ENCODE data around the gene TUBA8. TPM values are rescaled to one million over a fixed set of nuclear protein-coding genes. Genes with fewer than 3 reads are reported as not detected.

The TUBA8 gene
- total and polyA plus RNA-seq, 2 donors (not counting 3 experiments of a cell fraction or from before 2014, with no cell fraction given), result 6.9 to 8.9 TPM

- no peaks in the 10 kb centered on the region for H3K79me2 ChIP-seq (ENCODE audit: control insufficient read depth, insufficient read depth, low read length)
- no peak overlapping the region for H2AFZ ChIP-seq (ENCODE audit: low read depth, low read length)
- BruUV-seq (replicated peaks), result no TSS peak
- H3K9ac ChIP-seq (replicated peaks; ENCODE audit: extremely low read depth, insufficient read depth, low read length), result no peak overlapping the region
- no peaks in the 10 kb centered on the region for H3K9me1 ChIP-seq (replicated peaks; ENCODE audit: control insufficient read depth, extremely low read depth, insufficient read depth, low read length)
- FAIRE-seq, result no peak
- intact Hi-C loops (cut with micrococcal nuclease) (no loop called here), dilution Hi-C loops (cut with MboI; ENCODE audit: extremely low pct_ligation_motif_present, low sequenced_read_pairs) (no loop called here)
- H3K4me3 ChIP-seq (replicated peaks in 1 of 3; ENCODE audit: insufficient read depth in 1 of 3, low read depth in 1 of 3, low read length in 3 of 3), result no peak overlapping the region
- no peak for DNase-seq (ENCODE audit: low read depth, low spot score)
- H3K36me3 ChIP-seq (ENCODE audit: control insufficient read depth in 2 of 2, extremely low read depth in 1 of 2, insufficient read depth in 2 of 2, low read length in 2 of 2), result no peaks in the 10 kb centered on the region
- no peaks in the 10 kb centered on the region for H3K9me3 ChIP-seq (replicated peaks; ENCODE audit: control insufficient read depth, insufficient read depth, low read length)
- no peak overlapping the region for H3K27ac ChIP-seq (ENCODE audit: insufficient read depth, low read depth, low read length)
- no peak for TF ChIP-seq POLR2A (IDR thresholded peaks at IDR 0.05; ENCODE audit: low read depth, low read length)
- TF ChIP-seq, protein P1, sequence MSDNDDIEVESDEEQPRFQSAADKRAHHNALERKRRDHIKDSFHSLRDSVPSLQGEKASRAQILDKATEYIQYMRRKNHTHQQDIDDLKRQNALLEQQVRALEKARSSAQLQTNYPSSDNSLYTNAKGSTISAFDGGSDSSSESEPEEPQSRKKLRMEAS (IDR thresholded peaks at IDR 0.05; ENCODE audit: insufficient read depth, insufficient read length), result no peak
- no peak for TF ChIP-seq POLR2AphosphoS5 (IDR thresholded peaks at IDR 0.05; ENCODE audit: insufficient read depth, low read depth, low read length)
- POLR2A ChIA-PET, result no interaction called here
- no peak overlapping the region for H3K4me2 ChIP-seq (ENCODE audit: insufficient read depth, low read length)
- CTCF ChIA-PET, result interaction anchor here (1.2 to 2.1 kb wide), 3 partner anchors 10 to 236 kb away, joined by 3 to 9 read pairs (median 8); partner anchors contain the start of gene PEX26
- no peaks in the 10 kb centered on the region for H4K20me1 ChIP-seq (replicated peaks; ENCODE audit: control insufficient read depth, extremely low read depth, insufficient read depth, low read length)
- no peaks in the 10 kb centered on the region for H3K4me1 ChIP-seq (ENCODE audit: control insufficient read depth, extremely low read depth, insufficient read depth, low read length)
- peaks cover 21 to 31% of the 10 kb centered on the region in 2 experiments for H3K27me3 ChIP-seq (ENCODE audit: control insufficient read depth in 2 of 2, insufficient read depth in 2 of 2, low read length in 2 of 2)
Measured at GRCh38 chr22:18066181-18066859, 44.3 kb upstream of the TUBA8 start.

DNA sequence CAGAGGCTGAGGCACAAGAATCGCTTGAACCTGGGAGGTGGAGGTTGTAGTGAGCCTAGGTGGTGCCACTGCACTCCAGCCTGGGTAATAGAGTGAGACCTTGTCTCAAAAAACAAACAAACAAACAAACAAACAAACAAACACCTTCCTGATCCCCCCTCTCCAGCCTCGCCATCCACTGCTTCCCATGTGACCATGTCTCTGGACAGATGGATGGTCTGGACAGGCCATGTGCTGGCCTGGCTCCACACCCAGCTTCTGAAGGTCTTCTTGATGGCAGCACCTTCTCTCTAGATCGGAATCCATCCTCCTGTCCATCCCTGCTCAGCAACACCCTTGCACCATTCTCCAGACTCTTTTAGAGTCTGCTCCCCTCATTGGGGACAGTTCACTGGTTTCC, 43.5 kb upstream of the TUBA8 start:
- no peaks in the 10 kb centered on the region for H3K36me3 ChIP-seq (ENCODE audit: control insufficient read depth in 2 of 2, extremely low read depth in 1 of 2, insufficient read depth in 2 of 2, low read length in 2 of 2)
- no peak overlapping the region for H3K9ac ChIP-seq (replicated peaks; ENCODE audit: extremely low read depth, insufficient read depth, low read length)
- DNase-seq (ENCODE audit: low read depth, low spot score) (no peak), FAIRE-seq (no peak)
- dilution Hi-C loops (cut with MboI; ENCODE audit: extremely low pct_ligation_motif_present, low sequenced_read_pairs) (no loop called here), intact Hi-C loops (cut with micrococcal nuclease) (no loop called here)
- H3K79me2 ChIP-seq (ENCODE audit: control insufficient read depth, insufficient read depth, low read length), result no peaks in the 10 kb centered on the region
- peaks cover 21 to 31% of the 10 kb centered on the region in 2 experiments for H3K27me3 ChIP-seq (ENCODE audit: control insufficient read depth in 2 of 2, insufficient read depth in 2 of 2, low read length in 2 of 2)
- ChIA-PET POLR2A (no interaction called here), CTCF (no interaction called here)
- H3K4me2 ChIP-seq (ENCODE audit: insufficient read depth, low read length), result no peak overlapping the region
- no peak overlapping the region for H3K27ac ChIP-seq (ENCODE audit: insufficient read depth, low read depth, low read length)
- no peak for TF ChIP-seq FOS (IDR thresholded peaks at IDR 0.05; ENCODE audit: borderline replicate concordance, insufficient read depth, low read length)
- TF ChIP-seq POLR2A (IDR thresholded peaks at IDR 0.05; ENCODE audit: low read depth, low read length), result no peak
- no peak for TF ChIP-seq MYC (IDR thresholded peaks at IDR 0.05; ENCODE audit: low read depth, low read length)
- no peak for TF ChIP-seq POLR2AphosphoS5 (IDR thresholded peaks at IDR 0.05; ENCODE audit: insufficient read depth, low read depth, low read length)
- no peak for TF ChIP-seq EZH2 (IDR thresholded peaks at IDR 0.05; ENCODE audit: borderline replicate concordance, low read depth, low read length, severe bottlenecking)
- TF ChIP-seq, protein P2, sequence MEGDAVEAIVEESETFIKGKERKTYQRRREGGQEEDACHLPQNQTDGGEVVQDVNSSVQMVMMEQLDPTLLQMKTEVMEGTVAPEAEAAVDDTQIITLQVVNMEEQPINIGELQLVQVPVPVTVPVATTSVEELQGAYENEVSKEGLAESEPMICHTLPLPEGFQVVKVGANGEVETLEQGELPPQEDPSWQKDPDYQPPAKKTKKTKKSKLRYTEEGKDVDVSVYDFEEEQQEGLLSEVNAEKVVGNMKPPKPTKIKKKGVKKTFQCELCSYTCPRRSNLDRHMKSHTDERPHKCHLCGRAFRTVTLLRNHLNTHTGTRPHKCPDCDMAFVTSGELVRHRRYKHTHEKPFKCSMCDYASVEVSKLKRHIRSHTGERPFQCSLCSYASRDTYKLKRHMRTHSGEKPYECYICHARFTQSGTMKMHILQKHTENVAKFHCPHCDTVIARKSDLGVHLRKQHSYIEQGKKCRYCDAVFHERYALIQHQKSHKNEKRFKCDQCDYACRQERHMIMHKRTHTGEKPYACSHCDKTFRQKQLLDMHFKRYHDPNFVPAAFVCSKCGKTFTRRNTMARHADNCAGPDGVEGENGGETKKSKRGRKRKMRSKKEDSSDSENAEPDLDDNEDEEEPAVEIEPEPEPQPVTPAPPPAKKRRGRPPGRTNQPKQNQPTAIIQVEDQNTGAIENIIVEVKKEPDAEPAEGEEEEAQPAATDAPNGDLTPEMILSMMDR (IDR thresholded peaks at IDR 0.05; ENCODE audit: extremely low read depth in 1 of 2, insufficient read depth in 1 of 2, low read depth in 1 of 2, low read length in 2 of 2), result no peak
- TF ChIP-seq, protein P1 (IDR thresholded peaks at IDR 0.05; ENCODE audit: insufficient read depth, insufficient read length), result no peak
- no peak for TF ChIP-seq JUN (IDR thresholded peaks at IDR 0.05; ENCODE audit: borderline replicate concordance, insufficient read depth, insufficient read length, low read depth)
- TF ChIP-seq GATA2 (IDR thresholded peaks at IDR 0.05; ENCODE audit: insufficient read depth, insufficient read length, low read depth, low read length), result no peak
- no peaks in the 10 kb centered on the region for H4K20me1 ChIP-seq (replicated peaks; ENCODE audit: control insufficient read depth, extremely low read depth, insufficient read depth, low read length)
- BruUV-seq (replicated peaks), result no TSS peak
- H3K9me3 ChIP-seq (replicated peaks; ENCODE audit: control insufficient read depth, insufficient read depth, low read length), result no peaks in the 10 kb centered on the region
- H3K4me1 ChIP-seq (ENCODE audit: control insufficient read depth, extremely low read depth, insufficient read depth, low read length), result no peaks in the 10 kb centered on the region
- no peaks in the 10 kb centered on the region for H3K9me1 ChIP-seq (replicated peaks; ENCODE audit: control insufficient read depth, extremely low read depth, insufficient read depth, low read length)
- no peak overlapping the region for H2AFZ ChIP-seq (ENCODE audit: low read depth, low read length)
- H3K4me3 ChIP-seq (replicated peaks in 1 of 3; ENCODE audit: insufficient read depth in 1 of 3, low read depth in 1 of 3, low read length in 3 of 3), result no peak overlapping the region
